ENCODE measurements around the gene PPA2. TPM values are rescaled to one million over a fixed set of nuclear protein-coding genes. Genes with fewer than 3 reads are reported as not detected.
A peak's percentile ranks its signal among the peaks of the same experiment; 100 is the strongest.

PPA2 gene
- 10 to 100 TPM; 78.9 to 80.2 TPM for total RNA-seq

GRCh38 chr4:105473324-105474098 lies at the start of gene PPA2:
PPA2 (minus strand) TSS chr4:105474062; CDS start chr4:105474050, 12 bp downstream.
- Mint-ChIP-seq H3K27me3 (ENCODE audit: low read depth) (peaks cover 7% of the 10 kb centered on the region), H3K36me3 (ENCODE audit: low read depth) (peaks cover 25% of the 10 kb centered on the region), H3K27ac (peak within 1 kb of the TSS; percentile 98), H3K4me1 (ENCODE audit: low read depth) (peaks cover 25% of the 10 kb centered on the region), H3K4me3 (peak within 1 kb of the TSS; percentile 96), H3K9me3 (ENCODE audit: insufficient read depth) (no peaks in the 10 kb centered on the region)
- ChIA-PET POLR2A (interaction anchor here (0.5 to 2.0 kb wide), 10 partner anchors 235 to 842 kb away, joined by 3 to 7 read pairs (median 4); partner anchors contain the start of genes AIMP1, GSTCD, INTS12 and TBCK), CTCF (interaction anchor here (0.6 to 3.2 kb wide), 34 partner anchors 9 to 595 kb away, joined by 3 to 19 read pairs (median 4); partner anchors contain the start of genes GSTCD, INTS12 and TET2)
- peak; percentile 86 for ATAC-seq
- peak; percentile 87 for DNase-seq

GRCh38 chr4:105520819-105521790 lies 47.2 kb upstream of the PPA2 start:
- ATAC-seq, result peak; percentile 57
- H3K9me3 Mint-ChIP-seq (ENCODE audit: insufficient read depth), result no peaks in the 10 kb centered on the region
- CTCF ChIA-PET, result interaction anchor here (0.6 to 1.3 kb wide), 7 partner anchors 10 to 197 kb away, joined by 3 to 7 read pairs (median 3); partner anchors contain the start of gene PPA2

GRCh38 chr4:105510245-105510644 lies 36.4 kb upstream of the PPA2 start:
- ATAC-seq (no peak), DNase-seq (no peak)
- no peak overlapping the region for H3K27ac Mint-ChIP-seq
- H3K27me3 Mint-ChIP-seq (ENCODE audit: low read depth), result peaks cover 7% of the 10 kb centered on the region
- ChIA-PET POLR2A (no interaction called here), CTCF (no interaction called here)
- H3K9me3 Mint-ChIP-seq (ENCODE audit: insufficient read depth), result peaks cover 5% of the 10 kb centered on the region
- H3K4me3 Mint-ChIP-seq, result no peak overlapping the region
- no peaks in the 10 kb centered on the region for H3K4me1 Mint-ChIP-seq (ENCODE audit: low read depth)
- no peaks in the 10 kb centered on the region for H3K36me3 Mint-ChIP-seq (ENCODE audit: low read depth)

More at GRCh38 chr4:105520819-105521790, 47.2 kb upstream of the PPA2 start:
- no peak overlapping the region for H3K27ac Mint-ChIP-seq
- POLR2A ChIA-PET, result no interaction called here
- H3K36me3 Mint-ChIP-seq (ENCODE audit: low read depth), result no peaks in the 10 kb centered on the region
- H3K4me3 Mint-ChIP-seq, result no peak overlapping the region
- peak; percentile 31 for DNase-seq
- peaks cover 9% of the 10 kb centered on the region for H3K27me3 Mint-ChIP-seq (ENCODE audit: low read depth)
- H3K4me1 Mint-ChIP-seq (ENCODE audit: low read depth), result no peaks in the 10 kb centered on the region

GRCh38 chr4:105509714-105510113 lies 35.9 kb upstream of the PPA2 start:
- ATAC-seq (no peak), DNase-seq (no peak)
- Mint-ChIP-seq H3K27me3 (ENCODE audit: low read depth) (peaks cover 7% of the 10 kb centered on the region), H3K4me3 (no peak overlapping the region), H3K9me3 (ENCODE audit: insufficient read depth) (peaks cover 5% of the 10 kb centered on the region), H3K4me1 (ENCODE audit: low read depth) (no peaks in the 10 kb centered on the region), H3K36me3 (ENCODE audit: low read depth) (no peaks in the 10 kb centered on the region), H3K27ac (no peak overlapping the region)
- POLR2A ChIA-PET, result no interaction called here
- CTCF ChIA-PET, result no interaction called here

DNA sequence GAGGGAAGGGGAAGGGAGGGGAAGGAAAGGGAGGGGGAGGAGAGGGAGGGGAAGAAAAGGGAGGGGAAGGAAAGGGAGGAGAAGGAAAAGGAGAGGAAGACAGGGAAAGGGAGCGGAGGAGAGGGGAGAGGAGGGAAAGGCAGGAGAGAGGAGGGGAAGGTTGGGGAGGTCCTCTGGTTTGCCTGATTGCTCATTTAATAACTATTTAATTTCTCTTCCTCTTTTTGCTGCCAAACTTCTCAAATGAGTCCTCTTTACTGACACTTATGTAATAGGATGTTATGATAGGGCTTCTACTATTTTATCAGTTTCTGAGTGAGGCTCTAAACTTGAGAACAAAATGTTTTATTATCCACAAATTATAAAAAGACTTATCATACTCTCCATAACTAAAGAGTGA lies 35.4 kb upstream of the PPA2 start:
- no peak for ATAC-seq
- Mint-ChIP-seq H3K4me3 (no peak overlapping the region), H3K36me3 (ENCODE audit: low read depth) (no peaks in the 10 kb centered on the region), H3K27me3 (ENCODE audit: low read depth) (peaks cover 4% of the 10 kb centered on the region), H3K27ac (no peak overlapping the region), H3K4me1 (ENCODE audit: low read depth) (no peaks in the 10 kb centered on the region), H3K9me3 (ENCODE audit: insufficient read depth) (peaks cover 4% of the 10 kb centered on the region)
- ChIA-PET CTCF (no interaction called here), POLR2A (no interaction called here)
- DNase-seq, result no peak

- no peaks in the 10 kb centered on the region for H3K36me3 Mint-ChIP-seq (ENCODE audit: low read depth)
- no peaks in the 10 kb centered on the region for H3K9me3 Mint-ChIP-seq (ENCODE audit: insufficient read depth)
- ATAC-seq (no peak), DNase-seq (no peak)
- H3K27ac Mint-ChIP-seq, result no peak overlapping the region
- POLR2A ChIA-PET, result no interaction called here
- H3K4me1 Mint-ChIP-seq (ENCODE audit: low read depth), result no peaks in the 10 kb centered on the region
- H3K4me3 Mint-ChIP-seq, result no peak overlapping the region
- CTCF ChIA-PET, result no interaction called here
- no peaks in the 10 kb centered on the region for H3K27me3 Mint-ChIP-seq (ENCODE audit: low read depth)
Observed at GRCh38 chr4:105504744-105505143, 30.9 kb upstream of the PPA2 start.

DNA sequence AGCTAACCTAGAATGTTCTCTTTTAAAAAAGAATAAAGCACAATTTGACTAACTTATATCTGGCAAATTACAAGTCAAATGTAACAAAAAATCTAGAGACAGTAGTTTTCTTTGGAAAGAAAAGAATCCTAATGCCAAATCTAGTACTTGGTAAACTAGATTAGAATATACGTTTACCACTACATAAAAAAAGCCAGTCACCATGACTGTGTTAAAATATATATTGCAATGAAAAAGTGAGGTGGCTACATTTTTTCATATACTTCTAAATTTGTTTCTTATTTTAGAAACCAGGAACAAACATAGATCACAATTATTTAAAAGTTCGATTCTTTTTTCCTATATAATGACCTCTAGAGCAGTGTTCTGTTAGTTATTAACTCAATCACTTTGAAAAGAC lies 29.6 kb upstream of the PPA2 start:
- CTCF ChIA-PET, result no interaction called here
- no peaks in the 10 kb centered on the region for H3K4me1 Mint-ChIP-seq (ENCODE audit: low read depth)

GRCh38 chr4:105496899-105497298 lies 23.0 kb upstream of the PPA2 start:
- ChIA-PET CTCF (interaction anchor here (1.4 kb wide), 1 partner anchor 23 kb away, joined by 3 read pairs; the partner anchor contains the start of gene PPA2), POLR2A (no interaction called here)
- ATAC-seq (no peak), DNase-seq (no peak)
- H3K4me1 Mint-ChIP-seq (ENCODE audit: low read depth), result no peaks in the 10 kb centered on the region
- H3K27me3 Mint-ChIP-seq (ENCODE audit: low read depth), result peaks cover 13% of the 10 kb centered on the region
- H3K9me3 Mint-ChIP-seq (ENCODE audit: insufficient read depth), result no peaks in the 10 kb centered on the region
- H3K27ac Mint-ChIP-seq, result no peak overlapping the region
- H3K36me3 Mint-ChIP-seq (ENCODE audit: low read depth), result no peaks in the 10 kb centered on the region
- no peak overlapping the region for H3K4me3 Mint-ChIP-seq

More for the DNA sequence above, 29.6 kb upstream of the PPA2 start:
- ATAC-seq, result no peak
- POLR2A ChIA-PET, result no interaction called here
- no peaks in the 10 kb centered on the region for H3K27me3 Mint-ChIP-seq (ENCODE audit: low read depth)
- no peak overlapping the region for H3K4me3 Mint-ChIP-seq
- H3K36me3 Mint-ChIP-seq (ENCODE audit: low read depth), result no peaks in the 10 kb centered on the region
- H3K27ac Mint-ChIP-seq, result no peak overlapping the region
- DNase-seq, result no peak
- no peaks in the 10 kb centered on the region for H3K9me3 Mint-ChIP-seq (ENCODE audit: insufficient read depth)

- no peak overlapping the region for H3K4me3 Mint-ChIP-seq
- CTCF ChIA-PET, result no interaction called here
Observed at GRCh38 chr4:105495667-105496066, 21.8 kb upstream of the PPA2 start.

GRCh38 chr4:105490523-105490922 lies 16.7 kb upstream of the PPA2 start:
- ChIA-PET POLR2A (no interaction called here), CTCF (no interaction called here)
- DNase-seq, result no peak
- ATAC-seq, result no peak
- Mint-ChIP-seq H3K4me1 (ENCODE audit: low read depth) (no peaks in the 10 kb centered on the region), H3K36me3 (ENCODE audit: low read depth) (no peaks in the 10 kb centered on the region), H3K27me3 (ENCODE audit: low read depth) (peaks cover 17% of the 10 kb centered on the region), H3K4me3 (no peak overlapping the region), H3K27ac (no peak overlapping the region), H3K9me3 (ENCODE audit: insufficient read depth) (peaks cover 4% of the 10 kb centered on the region)

More at GRCh38 chr4:105495667-105496066, 21.8 kb upstream of the PPA2 start:
- H3K4me1 Mint-ChIP-seq (ENCODE audit: low read depth), result no peaks in the 10 kb centered on the region
- ATAC-seq, result no peak
- DNase-seq, result no peak
- POLR2A ChIA-PET, result no interaction called here
- no peak overlapping the region for H3K27ac Mint-ChIP-seq
- H3K27me3 Mint-ChIP-seq (ENCODE audit: low read depth), result peaks cover 17% of the 10 kb centered on the region
- H3K9me3 Mint-ChIP-seq (ENCODE audit: insufficient read depth), result no peaks in the 10 kb centered on the region
- H3K36me3 Mint-ChIP-seq (ENCODE audit: low read depth), result no peaks in the 10 kb centered on the region

DNA sequence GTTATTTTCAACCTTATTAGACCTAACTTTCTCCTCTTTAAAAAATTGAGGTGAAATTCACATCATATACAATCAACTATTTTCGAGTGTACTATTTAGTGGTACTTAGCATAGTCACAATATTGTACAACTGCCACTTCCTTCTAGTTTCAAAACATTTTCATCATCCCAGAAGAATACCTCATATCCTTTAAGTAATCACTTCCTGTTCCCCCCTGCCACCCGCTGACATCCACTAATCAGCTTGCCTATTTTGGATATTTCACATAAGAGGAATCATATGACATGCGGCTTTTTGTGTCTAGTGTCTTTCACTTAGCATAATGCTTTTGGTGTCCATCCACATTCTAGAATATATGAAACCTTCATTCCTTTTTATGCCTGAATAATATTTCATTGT lies 10.0 kb upstream of the PPA2 start:
- ATAC-seq (no peak), DNase-seq (no peak)
- Mint-ChIP-seq H3K4me1 (ENCODE audit: low read depth) (no peaks in the 10 kb centered on the region), H3K36me3 (ENCODE audit: low read depth) (no peaks in the 10 kb centered on the region), H3K27ac (no peak overlapping the region), H3K4me3 (no peak overlapping the region), H3K27me3 (ENCODE audit: low read depth) (peaks cover 8% of the 10 kb centered on the region), H3K9me3 (ENCODE audit: insufficient read depth) (peaks cover 7% of the 10 kb centered on the region)
- ChIA-PET POLR2A (no interaction called here), CTCF (no interaction called here)
